DND-41 (cell line): ENCODE data around the gene MCC.

Experiments used
- CTCF ChIP-seq: IDR thresholded peaks from 2 replicates; pipeline ENCODE4 v1.5.1; 2012; ENCODE audit warnings: borderline replicate concordance, low read length, moderate library complexity, mild to moderate bottlenecking; ENCODE audit not compliant: poor library complexity, severe bottlenecking; ENCODE audit errors: extremely low read depth
- EZH2 ChIP-seq: IDR thresholded peaks from 3 replicates; pipeline ENCODE4 v1.6.1; 2012; ENCODE audit warnings: borderline replicate concordance, low read depth, mild to moderate bottlenecking, moderate library complexity, low read length, inconsistent platforms; ENCODE audit not compliant: severe bottlenecking

GRCh38 chr5:113157886-113158285 lies 330.4 kb downstream of the MCC start:
- TF ChIP-seq CTCF (no peak), EZH2 (no peak)
